ENCODE measurements around the gene ARHGEF18. TPM values are rescaled to one million over a fixed set of nuclear protein-coding genes. Genes with fewer than 3 reads are reported as not detected.
"Not testable (repeated sequence)": the region's sequence is repeated elsewhere in the genome, so short reads cannot be mapped to it uniquely, and the experiment has no call there.

ARHGEF18 gene
- 14.7 and 28.1 TPM in 2 replicates for total RNA-seq (2014; rRNA removed; shearing (Covaris generic); ENCODE audit: low replicate concordance)

DNA sequence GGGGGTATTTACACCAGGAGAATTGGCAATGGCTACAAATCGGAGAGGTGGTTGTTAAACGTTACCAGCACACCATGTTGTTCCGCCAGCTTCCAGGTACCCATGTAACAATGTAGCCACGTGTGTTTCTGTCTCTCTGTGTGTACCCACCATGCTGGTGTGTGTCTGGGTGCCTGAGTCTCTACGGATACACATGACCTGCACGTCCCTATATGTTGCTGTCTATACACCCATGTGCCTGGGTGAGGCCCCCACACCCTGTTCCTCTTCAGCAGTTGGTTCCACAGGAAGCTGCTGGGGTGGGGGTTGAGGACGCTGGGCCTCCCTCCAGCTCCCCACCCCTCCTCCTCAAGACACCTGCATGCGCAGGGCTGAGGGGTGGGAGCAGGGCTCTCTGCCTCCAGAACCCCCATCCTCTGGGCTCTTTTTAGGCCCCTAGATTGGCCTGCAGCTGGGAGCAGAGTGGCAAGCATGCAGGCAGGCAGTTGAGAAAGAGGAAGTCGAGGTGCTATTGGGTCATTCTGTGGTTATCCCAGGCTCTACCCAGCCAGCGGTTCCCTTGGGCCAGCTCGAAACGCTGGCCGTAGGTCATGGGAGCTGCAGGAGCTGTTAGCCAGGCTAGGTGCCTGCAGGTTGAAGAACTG, at the start of gene ARHGEF18:
ARHGEF18 (plus strand) TSS at position 351 of the 644 bp plus-strand sequence. CDS start 13,954 bp downstream, outside the sequence.
- in situ Hi-C loops (cut with HindIII; ENCODE audit: low pct_unique_long_range_greater_than_20kb, low sequenced_read_pairs): no loop called here
- no peak for DNase-seq (ENCODE audit: low read depth)

DNA sequence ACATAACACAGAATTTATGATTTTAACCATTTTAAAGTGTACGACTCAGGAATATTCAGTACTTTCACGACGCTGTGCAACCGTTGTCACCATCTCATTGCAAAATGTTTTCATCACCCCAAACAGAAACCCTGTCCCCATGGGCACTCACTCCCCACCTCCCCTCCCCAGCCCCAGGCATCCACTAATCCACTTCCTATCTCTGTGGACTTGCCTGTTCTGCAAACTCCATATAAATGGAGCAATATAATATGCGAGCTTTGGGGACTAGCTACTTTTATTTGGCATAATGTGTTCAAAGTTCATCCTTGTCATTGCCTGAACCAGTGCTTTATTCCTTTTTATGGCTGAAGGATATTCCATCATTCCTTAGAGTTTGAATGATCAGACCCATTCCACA, 47.2 kb upstream of the ARHGEF18 start:
- in situ Hi-C loops (cut with HindIII; ENCODE audit: low pct_unique_long_range_greater_than_20kb, low sequenced_read_pairs): no loop called here
- no peak for DNase-seq (ENCODE audit: low read depth)

DNA sequence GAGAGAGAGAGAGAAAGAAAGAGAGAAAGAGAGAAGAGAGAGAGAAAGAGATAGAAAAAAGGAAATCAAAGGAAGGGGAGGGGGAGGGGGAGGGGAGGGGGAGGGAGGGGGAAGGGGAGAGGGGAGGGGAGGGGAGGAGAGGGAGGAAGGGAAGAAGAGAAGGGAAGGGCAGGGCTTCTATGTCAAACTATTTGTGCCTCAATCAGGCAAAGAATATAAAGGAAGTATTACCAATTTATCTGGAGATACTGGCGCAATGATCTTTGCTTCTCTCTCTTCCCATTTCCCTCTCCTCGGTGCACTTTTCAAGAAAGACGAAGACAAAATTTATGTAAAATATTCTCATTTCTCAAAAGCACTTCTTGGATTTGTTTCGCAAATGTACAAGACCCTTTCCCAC, 45.3 kb upstream of the ARHGEF18 start:
- in situ Hi-C loops (cut with HindIII; ENCODE audit: low pct_unique_long_range_greater_than_20kb, low sequenced_read_pairs): no loop called here
- DNase-seq (ENCODE audit: low read depth): no peak

DNA sequence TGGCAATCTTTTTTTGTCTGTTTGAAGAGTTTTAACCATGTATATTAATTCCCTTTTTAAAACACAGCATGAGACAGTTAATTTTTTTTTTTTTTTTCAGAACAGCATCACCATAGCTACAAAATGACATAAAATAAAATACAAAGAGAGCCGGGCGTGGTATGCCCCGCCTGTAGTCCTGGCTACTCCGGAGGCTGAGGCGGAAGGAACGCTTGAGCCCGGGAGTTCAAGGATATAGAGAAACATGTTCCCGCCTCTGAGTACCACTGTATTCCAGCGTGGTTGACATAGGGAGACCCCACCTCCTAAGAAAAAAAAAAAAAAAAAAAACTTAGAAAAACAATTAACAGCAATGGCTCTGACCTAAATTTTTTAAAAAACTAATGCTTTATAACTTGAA, 44.5 kb upstream of the ARHGEF18 start:
- in situ Hi-C loops (cut with HindIII; ENCODE audit: low pct_unique_long_range_greater_than_20kb, low sequenced_read_pairs): no loop called here

DNA sequence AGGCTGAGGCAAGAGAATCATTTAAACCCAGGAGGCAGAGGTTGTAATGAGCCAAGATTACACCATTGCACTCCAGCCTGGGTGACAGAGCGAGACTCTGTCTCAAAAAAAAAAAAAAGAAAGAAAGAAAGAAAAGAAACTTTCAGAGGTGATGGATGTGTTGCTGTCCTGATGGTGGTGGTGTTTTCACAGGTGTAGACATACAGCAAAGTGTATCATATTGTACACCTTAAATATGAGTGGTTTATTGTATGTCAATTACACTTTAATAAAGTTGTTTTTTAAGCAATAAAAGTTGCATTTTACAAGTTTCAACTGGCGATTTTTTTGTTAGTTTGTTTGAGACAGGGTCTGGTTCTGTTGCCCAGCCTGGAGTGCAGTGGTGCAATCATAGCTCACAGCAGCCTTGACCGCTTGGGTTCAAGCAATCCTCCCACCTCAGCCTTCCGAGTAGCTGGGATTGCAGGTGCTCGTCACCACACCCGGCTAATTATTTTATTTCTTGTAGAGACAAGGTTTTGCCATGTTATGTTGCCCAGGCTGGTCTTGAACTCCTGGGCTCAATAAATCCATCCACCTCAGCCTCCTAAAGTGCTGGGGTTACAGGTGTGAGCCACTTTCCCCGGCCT, 41.0 kb upstream of the ARHGEF18 start:
- DNase-seq (ENCODE audit: low read depth): no peak
- in situ Hi-C loops (cut with HindIII; ENCODE audit: low pct_unique_long_range_greater_than_20kb, low sequenced_read_pairs): no loop called here

More for the DNA sequence above, 44.5 kb upstream of the ARHGEF18 start:
- DNase-seq (ENCODE audit: low read depth): no peak

DNA sequence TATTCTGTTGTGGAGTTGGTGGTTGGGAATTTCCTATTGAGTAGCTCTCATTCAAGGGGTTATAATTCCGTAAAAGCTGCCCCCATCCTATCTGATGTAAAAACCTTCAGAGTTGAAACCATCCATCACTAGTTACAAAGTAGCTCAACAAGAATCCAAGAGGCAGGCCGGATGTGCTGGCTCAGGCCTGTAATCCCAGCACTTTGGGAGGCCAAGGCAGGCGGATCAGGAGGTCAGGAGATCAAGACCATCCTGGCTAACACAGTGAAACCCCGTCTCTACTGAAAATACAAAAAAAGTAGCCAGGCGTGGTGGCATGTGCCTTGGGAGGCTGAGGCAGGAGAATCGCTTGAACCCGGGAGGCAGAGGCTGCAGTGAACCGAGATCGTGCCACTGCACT, 40.4 kb upstream of the ARHGEF18 start:
- DNase-seq (ENCODE audit: low read depth); in situ Hi-C loops (cut with HindIII; ENCODE audit: low pct_unique_long_range_greater_than_20kb, low sequenced_read_pairs): not testable (repeated sequence)

DNA sequence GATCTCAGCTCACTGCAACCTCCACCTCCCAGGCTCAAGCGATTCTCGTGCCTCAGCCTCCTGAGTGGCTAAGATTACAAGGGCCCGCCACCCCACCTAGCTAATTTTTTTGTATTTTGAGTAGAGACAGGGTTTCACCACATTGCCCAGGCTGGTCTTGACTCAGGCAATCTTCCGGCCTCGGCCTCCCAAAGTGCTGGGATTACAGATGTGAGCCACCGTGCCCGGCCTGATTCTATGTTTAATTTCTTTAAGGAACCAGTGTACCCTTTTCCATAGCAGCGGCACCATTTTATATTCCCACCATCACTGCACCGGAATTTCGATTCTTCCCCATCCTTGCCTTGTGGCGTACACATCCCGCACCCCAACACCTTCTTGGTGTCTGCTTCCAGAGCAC, 36.8 kb upstream of the ARHGEF18 start:
- no peak for DNase-seq (ENCODE audit: low read depth)
- in situ Hi-C loops (cut with HindIII; ENCODE audit: low pct_unique_long_range_greater_than_20kb, low sequenced_read_pairs): no loop called here

DNA sequence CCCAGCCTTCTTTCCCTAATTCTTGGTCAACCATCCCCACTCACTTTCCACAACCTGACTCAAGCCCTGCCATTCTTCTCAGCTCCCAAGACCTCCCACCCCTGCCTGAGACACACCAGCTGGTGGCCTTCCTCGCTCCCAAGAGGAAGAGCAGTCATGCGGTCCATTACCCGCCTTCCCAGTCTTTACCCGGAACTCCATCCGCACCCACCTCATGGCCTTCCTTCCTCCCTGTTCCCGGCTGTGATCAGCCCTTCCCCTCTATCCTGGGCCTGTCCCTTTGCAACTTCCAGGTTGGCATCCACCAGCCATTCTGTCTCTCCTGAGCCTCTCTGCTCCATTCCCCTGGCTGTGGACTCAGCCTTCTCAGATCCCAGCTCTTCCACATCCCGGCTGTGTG, 35.9 kb upstream of the ARHGEF18 start:
- no peak for DNase-seq (ENCODE audit: low read depth)
- in situ Hi-C loops (cut with HindIII; ENCODE audit: low pct_unique_long_range_greater_than_20kb, low sequenced_read_pairs): no loop called here

DNA sequence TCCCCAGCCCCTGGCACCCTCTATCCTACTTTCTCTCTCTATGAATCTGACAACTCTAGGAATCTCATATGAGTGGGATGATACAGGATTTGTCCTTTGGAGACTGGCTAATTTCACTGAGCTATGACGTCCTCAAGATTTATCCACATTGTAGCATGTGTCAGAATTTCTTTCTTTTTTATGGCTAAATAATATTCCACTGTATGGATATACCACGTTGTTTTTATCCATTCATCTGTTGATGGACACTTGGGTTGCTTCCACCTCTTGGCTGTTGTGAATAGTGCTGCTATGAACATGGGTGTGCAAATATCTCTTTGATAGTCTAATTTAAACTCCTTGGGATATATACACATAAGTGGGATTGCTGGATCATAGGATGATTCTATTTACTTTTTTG, 30.6 kb upstream of the ARHGEF18 start:
- in situ Hi-C loops (cut with HindIII; ENCODE audit: low pct_unique_long_range_greater_than_20kb, low sequenced_read_pairs): no loop called here
- DNase-seq (ENCODE audit: low read depth): no peak

DNA sequence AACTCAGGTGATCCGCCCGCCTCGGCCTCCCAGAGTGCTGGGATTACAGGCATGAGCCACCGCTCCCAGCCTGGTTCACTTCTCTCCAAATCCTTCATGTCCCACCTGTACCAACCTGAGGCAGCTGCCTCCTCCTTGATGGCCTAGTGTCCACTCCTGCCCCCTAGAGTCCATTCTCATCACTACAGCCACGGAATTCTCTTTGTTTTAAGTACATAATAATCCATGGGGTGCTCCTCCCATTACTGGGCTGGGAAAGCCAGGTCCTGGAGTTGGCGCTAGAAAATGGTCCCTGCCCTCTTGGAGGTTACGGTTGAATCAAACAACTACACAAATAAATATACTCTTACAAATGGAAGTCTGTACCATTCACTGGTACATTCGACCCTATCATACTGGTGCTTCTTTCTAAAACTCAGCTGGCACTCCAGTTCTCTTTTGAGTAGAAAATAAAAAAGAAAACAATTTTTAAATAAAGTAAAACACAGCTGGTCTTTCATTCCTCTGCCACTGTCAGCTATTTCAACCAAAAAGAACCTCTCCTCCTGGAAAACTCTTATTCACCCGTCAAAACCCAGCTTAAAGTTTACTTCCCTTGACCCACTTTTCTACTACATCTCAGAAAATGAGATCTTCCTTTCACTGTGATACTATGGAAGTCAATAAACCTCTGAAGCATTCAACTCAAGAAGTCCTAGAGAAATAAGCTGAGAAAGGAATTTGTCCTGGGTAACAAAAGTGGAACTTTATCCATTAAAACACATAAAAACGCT, 22.4 kb upstream of the ARHGEF18 start:
- in situ Hi-C loops (cut with HindIII; ENCODE audit: low pct_unique_long_range_greater_than_20kb, low sequenced_read_pairs): no loop called here
- peak; percentile 2 for DNase-seq (ENCODE audit: low read depth)

DNA sequence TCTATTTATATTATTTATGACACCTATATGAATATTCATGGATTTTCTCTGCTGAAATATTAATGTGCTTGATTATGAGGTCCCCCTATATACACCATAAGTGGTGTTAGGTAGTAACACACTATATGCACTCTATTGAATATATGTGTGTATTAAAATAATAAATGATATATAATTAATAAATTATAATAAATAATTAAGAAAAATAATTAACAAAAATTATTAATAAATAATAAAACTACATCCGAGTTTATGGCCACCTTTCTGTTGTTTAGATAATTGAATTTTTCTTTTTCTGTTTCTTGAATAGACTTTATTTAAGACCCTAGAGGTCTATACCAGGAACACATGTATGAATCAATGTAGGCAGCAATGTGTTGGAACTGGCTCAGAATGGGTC, 20.9 kb upstream of the ARHGEF18 start:
- DNase-seq (ENCODE audit: low read depth): no peak
- in situ Hi-C loops (cut with HindIII; ENCODE audit: low pct_unique_long_range_greater_than_20kb, low sequenced_read_pairs): no loop called here

DNA sequence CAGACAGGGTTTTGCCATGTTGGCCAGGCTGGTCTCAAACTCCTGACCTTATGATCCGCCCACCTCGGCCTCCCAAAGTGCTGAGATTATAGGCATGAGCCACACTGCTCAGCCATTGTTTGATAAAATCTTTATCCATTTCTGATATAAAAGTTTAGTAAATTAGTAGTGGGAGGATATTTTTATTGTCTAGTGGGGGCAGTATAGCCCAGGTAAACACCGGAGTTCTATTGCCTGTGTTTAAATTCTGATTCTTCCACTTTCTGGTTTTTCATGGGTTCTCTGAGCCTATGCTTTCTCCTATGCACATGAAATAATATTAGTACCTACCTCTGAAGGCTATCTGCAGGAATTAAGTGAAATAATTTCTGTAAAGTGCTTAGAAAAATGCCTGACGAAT, 20.1 kb upstream of the ARHGEF18 start:
- DNase-seq (ENCODE audit: low read depth): no peak
- in situ Hi-C loops (cut with HindIII; ENCODE audit: low pct_unique_long_range_greater_than_20kb, low sequenced_read_pairs): no loop called here

DNA sequence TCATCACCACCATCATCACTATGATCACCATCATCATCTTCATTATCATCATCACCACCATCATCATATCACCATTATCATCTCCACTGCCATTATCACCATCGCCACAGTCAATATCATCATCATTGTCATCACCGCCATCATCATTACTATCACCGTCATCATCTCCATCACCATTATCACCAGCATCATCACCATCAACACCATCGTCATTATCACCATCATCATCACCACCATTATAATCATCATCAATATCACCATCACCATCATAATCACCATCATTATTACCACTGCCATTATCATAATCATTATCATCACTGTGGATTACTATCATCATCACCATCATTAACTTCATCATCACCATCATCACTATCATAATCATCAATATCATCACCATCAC, 17.3 kb upstream of the ARHGEF18 start:
- in situ Hi-C loops (cut with HindIII; ENCODE audit: low pct_unique_long_range_greater_than_20kb, low sequenced_read_pairs): no loop called here
- DNase-seq (ENCODE audit: low read depth): no peak

DNA sequence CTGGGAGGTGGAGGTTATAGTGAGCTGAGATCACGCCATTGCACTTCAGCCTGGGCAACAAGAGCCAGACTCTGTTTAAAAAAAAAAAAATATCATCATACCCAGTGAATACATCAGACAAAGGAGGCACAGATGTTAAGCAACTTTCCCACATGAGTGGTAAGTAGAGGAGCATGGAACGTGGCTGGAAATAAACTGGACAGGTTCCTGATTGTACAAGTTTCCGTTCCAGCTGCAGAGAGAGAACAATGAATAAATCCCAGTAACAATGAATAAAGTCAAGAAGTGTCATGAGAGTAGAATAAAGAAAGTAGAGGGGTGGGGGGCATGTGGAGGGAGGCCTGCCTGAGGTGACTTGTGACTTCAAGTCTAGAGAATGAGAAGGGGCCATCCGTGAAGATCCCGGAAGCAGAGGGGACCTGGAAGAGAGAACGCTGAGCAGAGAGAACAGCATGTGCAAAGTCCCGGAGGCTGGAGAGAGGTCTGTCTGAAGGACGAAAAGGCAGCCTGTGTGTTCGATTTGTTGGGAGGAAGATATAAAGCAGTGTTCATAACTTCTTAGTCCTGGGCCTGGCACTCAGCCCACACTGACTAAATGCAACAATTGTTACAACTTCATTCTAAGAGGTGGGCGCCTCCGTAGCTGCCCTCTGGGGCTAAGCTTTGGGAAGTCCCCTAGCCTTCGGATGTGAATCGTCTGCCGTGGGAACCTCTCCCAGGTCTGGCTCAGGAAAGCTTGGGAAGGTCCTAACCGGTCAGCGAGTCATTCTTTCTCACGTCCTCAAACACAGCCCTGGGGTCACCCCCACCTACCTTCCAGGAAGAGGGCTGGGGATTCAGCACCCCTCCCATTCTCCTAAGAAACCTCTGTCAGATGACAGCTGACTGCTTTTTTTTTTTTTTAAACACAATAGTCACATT, 15.3 kb upstream of the ARHGEF18 start:
- in situ Hi-C loops (cut with HindIII; ENCODE audit: low pct_unique_long_range_greater_than_20kb, low sequenced_read_pairs): no loop called here
- DNase-seq (ENCODE audit: low read depth): peak; percentile 16

DNA sequence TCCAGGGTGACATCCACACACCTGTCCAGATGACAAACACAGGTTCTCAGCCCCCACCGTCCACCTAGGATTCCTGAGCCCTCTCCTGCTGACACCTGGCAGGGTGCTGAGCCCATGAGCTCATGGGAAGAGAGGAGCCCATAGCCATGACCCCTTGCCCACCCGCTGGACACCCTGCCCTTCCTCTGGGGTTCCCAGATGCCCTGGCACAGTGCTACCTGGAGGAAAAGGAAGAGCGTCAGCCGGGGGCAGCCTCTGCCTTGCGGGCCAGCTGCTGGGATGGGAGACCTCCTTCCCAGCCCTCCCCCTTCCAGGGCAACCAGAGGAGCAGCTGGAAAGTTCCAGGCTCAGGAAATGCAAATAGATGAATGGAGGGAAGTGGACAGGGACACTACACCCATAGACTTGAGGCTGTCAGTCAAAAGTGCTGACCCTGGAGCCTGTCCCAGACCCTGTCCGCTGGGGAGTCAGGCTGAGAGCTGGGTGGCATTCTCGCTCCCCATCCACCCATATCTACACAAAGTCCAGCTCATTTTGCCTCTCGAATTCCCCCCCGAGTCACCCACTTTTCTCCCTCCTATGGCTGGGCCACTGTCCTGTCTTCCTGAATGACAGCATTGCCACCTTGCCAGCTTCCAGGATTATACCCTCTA, 12.3 kb upstream of the ARHGEF18 start:
- DNase-seq (ENCODE audit: low read depth): no peak
- in situ Hi-C loops (cut with HindIII; ENCODE audit: low pct_unique_long_range_greater_than_20kb, low sequenced_read_pairs): no loop called here

DNA sequence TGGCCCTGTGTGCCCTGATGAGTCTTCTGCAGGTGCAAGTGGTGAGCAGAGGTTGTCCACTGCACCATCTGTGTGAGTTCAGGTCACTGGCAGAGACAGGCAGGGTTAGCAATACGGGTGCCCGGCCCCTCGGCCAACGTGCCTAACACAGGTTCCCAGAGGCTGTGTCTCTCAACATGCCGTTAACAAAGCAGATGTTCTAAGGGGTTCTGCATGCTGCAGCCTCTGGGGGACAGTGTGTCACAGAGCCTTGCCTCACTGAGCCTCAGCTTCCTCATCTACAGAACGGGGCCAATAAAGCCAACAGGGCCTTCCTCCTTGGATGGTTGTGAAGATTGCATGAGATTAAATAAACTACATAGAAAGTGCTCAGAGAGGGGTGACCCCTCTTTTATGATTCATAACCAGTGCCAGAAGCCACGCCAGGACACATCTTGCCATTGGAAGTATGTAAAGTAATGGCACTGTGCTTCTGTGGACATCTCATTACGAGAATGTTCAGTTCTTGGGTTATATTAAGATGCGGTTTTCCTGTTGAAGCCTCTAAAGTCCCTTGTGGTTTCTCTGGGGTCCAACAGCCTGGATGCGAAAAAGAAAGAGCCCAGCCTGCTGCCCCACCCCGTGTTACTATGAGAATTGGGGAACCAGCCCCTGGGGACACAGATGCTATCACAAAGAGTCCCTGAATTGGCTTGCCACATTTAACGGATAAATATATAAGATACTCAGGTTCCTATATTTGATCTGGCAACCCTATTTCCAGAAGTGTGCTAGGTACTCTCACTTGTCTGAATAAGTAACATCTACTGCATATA, 11.2 kb upstream of the ARHGEF18 start:
- in situ Hi-C loops (cut with HindIII; ENCODE audit: low pct_unique_long_range_greater_than_20kb, low sequenced_read_pairs): no loop called here
- DNase-seq (ENCODE audit: low read depth): no peak
